Fibroblast of mammary gland (primary cell): ENCODE data around the gene MICU1.
"Not testable (repeated sequence)": the region's sequence is repeated elsewhere in the genome, so short reads cannot be mapped to it uniquely, and the experiment has no call there.

Experiments
- DNase-seq: peaks from one replicate; pipeline ENCODE4 v3.0.0-alpha.2; 2010; ENCODE audit warnings: low read depth
- H3K4me3 ChIP-seq: 2 replicates; pipeline ENCODE4 v1.5.1; 2011; ENCODE audit warnings: low read depth, mild to moderate bottlenecking, low read length, moderate library complexity; ENCODE audit not compliant: control insufficient read depth
- CTCF ChIP-seq: conservative IDR thresholded peaks from 2 replicates; pipeline ENCODE4 v1.5.1; 2011; ENCODE audit warnings: low read depth, low read length, inconsistent platforms; ENCODE audit not compliant: control insufficient read depth, insufficient read depth

Gene MICU1

DNA sequence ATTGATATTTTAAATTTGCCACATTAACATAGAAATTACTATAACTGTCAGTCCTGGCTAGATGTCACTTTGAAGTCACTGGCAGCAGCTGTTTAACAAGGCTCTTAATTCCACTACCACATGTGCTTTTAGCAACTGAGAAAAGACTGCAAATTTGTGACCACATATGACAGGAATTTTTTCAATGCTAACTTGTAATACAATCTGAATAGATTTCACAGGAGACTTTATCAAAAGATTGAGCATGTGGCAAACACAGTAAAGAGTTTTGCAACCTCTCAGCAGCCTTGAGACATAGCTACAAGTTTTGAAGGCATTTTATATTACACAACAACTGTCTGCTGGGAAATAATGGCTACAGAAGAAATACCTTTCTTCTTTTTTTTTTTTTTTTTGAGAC, 73.0 kb downstream of the MICU1 start:
- peak; percentile 84 for DNase-seq
- H3K4me3 ChIP-seq = no peak overlapping the region
- no peak for TF ChIP-seq CTCF

DNA sequence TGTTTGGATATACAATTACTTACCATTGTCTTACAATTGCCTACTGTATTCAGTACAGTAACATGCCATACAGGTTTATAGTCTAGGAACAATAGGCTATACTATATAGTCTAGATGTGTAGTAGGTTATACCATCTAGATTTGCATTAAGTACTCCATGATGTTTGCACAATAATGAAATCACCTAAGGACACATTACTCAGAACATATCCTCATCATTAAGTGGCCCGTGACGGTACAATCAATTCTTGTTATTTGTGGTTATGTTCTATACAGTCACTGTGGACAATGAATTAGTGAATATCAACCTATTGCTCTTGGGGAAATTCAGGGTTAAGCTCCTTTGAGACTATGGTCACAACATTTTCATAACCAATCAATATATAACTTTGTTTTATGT, 75.6 kb downstream of the MICU1 start:
- H3K4me3 ChIP-seq = no peak overlapping the region
- no peak for DNase-seq
- TF ChIP-seq CTCF = no peak

- no peak for TF ChIP-seq CTCF
- DNase-seq = no peak
These were observed 80.3 kb downstream of the MICU1 start for GRCh38 chr10:72545546-72545945.

GRCh38 chr10:72543855-72544254, 82.0 kb downstream of the MICU1 start:
- not testable (repeated sequence) for DNase-seq, H3K4me3 ChIP-seq

More at GRCh38 chr10:72545546-72545945, 80.3 kb downstream of the MICU1 start:
- H3K4me3 ChIP-seq = no peak overlapping the region

GRCh38 chr10:72542396-72542815, 83.5 kb downstream of the MICU1 start:
- H3K4me3 ChIP-seq = no peak overlapping the region
- TF ChIP-seq CTCF = no peak
- DNase-seq = no peak

- no peak overlapping the region for H3K4me3 ChIP-seq
- TF ChIP-seq CTCF = no peak
These were observed 84.5 kb downstream of the MICU1 start for GRCh38 chr10:72541337-72541736.

GRCh38 chr10:72540193-72540807, 85.6 kb downstream of the MICU1 start:
- H3K4me3 ChIP-seq = no peak overlapping the region
- TF ChIP-seq CTCF = no peak
- DNase-seq = no peak

More at GRCh38 chr10:72541337-72541736, 84.5 kb downstream of the MICU1 start:
- DNase-seq = peak; percentile 1
